Right forelimb (tissue), 1 donor: Measurements from ENCODE around the gene RTL3.

Source experiments
- DNase-seq: peaks from one replicate; pipeline ENCODE4 v3.0.0-alpha.2; 2018

The RTL3 gene

DNA sequence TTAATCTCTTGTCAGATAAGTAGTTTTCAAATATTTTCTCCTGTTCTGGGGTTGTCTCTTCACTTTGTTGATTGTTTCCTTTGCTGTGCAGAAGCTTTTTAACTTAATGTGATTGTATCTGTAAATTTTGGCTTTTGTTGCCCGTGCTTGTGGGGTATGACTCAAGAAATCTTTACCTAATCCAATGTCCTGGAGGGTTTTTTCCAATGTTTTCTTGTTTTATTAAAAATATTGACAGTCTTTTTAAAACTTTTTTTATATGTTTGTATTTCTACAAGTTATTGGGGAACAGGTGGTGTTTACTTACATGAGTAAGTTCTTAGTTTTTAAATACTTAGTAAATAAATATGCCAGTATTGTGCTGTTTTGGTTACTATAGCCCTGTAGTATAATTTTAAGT is 44.9 kb downstream of the RTL3 start:
- no peak for DNase-seq
